Ovary (tissue), 3 donors: Measurements from ENCODE around the gene MNAT1.

ENCODE experiments used
- POLR2A ChIP-seq: fragments of 450-650 bp; IDR thresholded peaks from one replicate; pipeline ENCODE4 v1.6.1; 2017; ENCODE audit warnings: antibody characterized with exemption, mild to moderate bottlenecking, moderate library complexity
- TF ChIP-seq, protein P1 (sequence below), 3 donors: fragments of 450-650 bp in 2 of 3; fragments of 200-600 bp in 1 of 3; IDR thresholded peaks; one replicate each; pipeline versions ENCODE4 v1.5.1 to v1.8.0; 2016 to 2022; ENCODE audit warnings: antibody characterized with exemption in 3 of 3, mild to moderate bottlenecking in 1 of 3
- donor health status: DM: no; HTN: no; CAD: no.

- TF ChIP-seq, protein P1, sequence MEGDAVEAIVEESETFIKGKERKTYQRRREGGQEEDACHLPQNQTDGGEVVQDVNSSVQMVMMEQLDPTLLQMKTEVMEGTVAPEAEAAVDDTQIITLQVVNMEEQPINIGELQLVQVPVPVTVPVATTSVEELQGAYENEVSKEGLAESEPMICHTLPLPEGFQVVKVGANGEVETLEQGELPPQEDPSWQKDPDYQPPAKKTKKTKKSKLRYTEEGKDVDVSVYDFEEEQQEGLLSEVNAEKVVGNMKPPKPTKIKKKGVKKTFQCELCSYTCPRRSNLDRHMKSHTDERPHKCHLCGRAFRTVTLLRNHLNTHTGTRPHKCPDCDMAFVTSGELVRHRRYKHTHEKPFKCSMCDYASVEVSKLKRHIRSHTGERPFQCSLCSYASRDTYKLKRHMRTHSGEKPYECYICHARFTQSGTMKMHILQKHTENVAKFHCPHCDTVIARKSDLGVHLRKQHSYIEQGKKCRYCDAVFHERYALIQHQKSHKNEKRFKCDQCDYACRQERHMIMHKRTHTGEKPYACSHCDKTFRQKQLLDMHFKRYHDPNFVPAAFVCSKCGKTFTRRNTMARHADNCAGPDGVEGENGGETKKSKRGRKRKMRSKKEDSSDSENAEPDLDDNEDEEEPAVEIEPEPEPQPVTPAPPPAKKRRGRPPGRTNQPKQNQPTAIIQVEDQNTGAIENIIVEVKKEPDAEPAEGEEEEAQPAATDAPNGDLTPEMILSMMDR (IDR thresholded peaks at IDR 0.05) = no peak
- TF ChIP-seq POLR2A = no peak
Measured at GRCh38 chr14:60744566-60744965, 10.0 kb downstream of the MNAT1 start.
